WTC11 (cell line): ENCODE measurements around the gene MOSPD2. TPM values are rescaled to one million over a fixed set of nuclear protein-coding genes. Genes with fewer than 3 reads are reported as not detected.

ENCODE experiments used
- ATAC-seq: fragments of 200-7000 bp; cut with Tn5 transposase; 2 replicates; pipeline ENCODE4 v1.10.0; 2021; ENCODE audit warnings: mild to moderate bottlenecking, moderate library complexity
- CTCF ChIA-PET: fragments of 300-600 bp; sonication (Branson Sonifier 250); formaldehyde crosslinking; loops from one replicate; lab custom pipeline; 2021; ENCODE audit warnings: antibody characterized with exemption; lab: Charles Lee
- POLR2A ChIA-PET: fragments of 350-600 bp; sonication (Branson Sonifier 250); formaldehyde crosslinking; loops from one replicate; lab custom pipeline; 2021; ENCODE audit warnings: antibody characterized with exemption; lab: Charles Lee
- DNase-seq: peaks from one replicate; pipeline ENCODE4 v3.0.0; 2021; ENCODE audit warnings: low spot score
- H3K27ac Mint-ChIP-seq: 2 replicates; pipeline ENCODE4 v1.8.0; 2021; ENCODE audit warnings: mixed read lengths
- H3K27me3 Mint-ChIP-seq: 2 replicates; pipeline ENCODE4 v1.8.0; 2021; ENCODE audit warnings: low read depth, mild to moderate bottlenecking, moderate library complexity, mixed read lengths
- H3K36me3 Mint-ChIP-seq: 2 replicates; pipeline ENCODE4 v1.8.0; 2021; ENCODE audit warnings: mixed read lengths
- H3K4me1 Mint-ChIP-seq: 2 replicates; pipeline ENCODE4 v1.8.0; 2022; ENCODE audit warnings: mixed read lengths
- H3K4me3 Mint-ChIP-seq: 2 replicates; pipeline ENCODE4 v1.8.0; 2021; ENCODE audit warnings: mild to moderate bottlenecking, moderate library complexity, mixed read lengths
- H3K9me3 Mint-ChIP-seq: 2 replicates; pipeline ENCODE4 v1.8.0; 2021; ENCODE audit warnings: mixed read lengths
- AR ChIP-seq: fragments of 250-450 bp; sonication (Bioruptor Pico); IDR thresholded peaks from 2 replicates; pipeline ENCODE4 v1.9.0; 2021; ENCODE audit warnings: mild to moderate bottlenecking
- ATF6 ChIP-seq: sonication (generic); formaldehyde crosslinking; IDR thresholded peaks from 2 replicates; pipeline ENCODE4 v1.8.1; 2023; ENCODE audit warnings: mild to moderate bottlenecking, missing genetic modification reagents
- CTCF ChIP-seq: fragments of 200-600 bp; IDR thresholded peaks from 2 replicates; pipeline ENCODE4 v1.8.0; 2022; ENCODE audit warnings: antibody characterized with exemption
- EMX1 ChIP-seq: fragments of 250-450 bp; sonication (Bioruptor Pico); IDR thresholded peaks from 2 replicates; pipeline ENCODE4 v1.8.0; 2021; ENCODE audit warnings: mild to moderate bottlenecking
- GRHL2 ChIP-seq: fragments of 250-450 bp; sonication (Bioruptor Pico); IDR thresholded peaks from 2 replicates; pipeline ENCODE4 v1.8.0; 2022; ENCODE audit warnings: mild to moderate bottlenecking, moderate library complexity; ENCODE audit not compliant: insufficient replicate concordance, severe bottlenecking
- HMGA2 ChIP-seq: fragments of 250-450 bp; sonication (Bioruptor Pico); IDR thresholded peaks from 2 replicates; pipeline ENCODE4 v1.4.0; 2021; ENCODE audit warnings: mild to moderate bottlenecking, moderate library complexity
- MAX ChIP-seq: sonication (generic); formaldehyde crosslinking; IDR thresholded peaks from 2 replicates; pipeline ENCODE4 v1.8.0; 2022; ENCODE audit warnings: mild to moderate bottlenecking, missing genetic modification reagents
- OVOL2 ChIP-seq: fragments of 250-450 bp; sonication (Bioruptor Pico); IDR thresholded peaks from 2 replicates; pipeline ENCODE4 v1.9.0; 2021; ENCODE audit warnings: mild to moderate bottlenecking, borderline replicate concordance
- SMAD3 ChIP-seq: sonication (generic); formaldehyde crosslinking; IDR thresholded peaks from 2 replicates; pipeline ENCODE4 v1.8.0; 2022; ENCODE audit warnings: missing genetic modification reagents, mild to moderate bottlenecking, borderline replicate concordance
- TP53 ChIP-seq: sonication (generic); formaldehyde crosslinking; IDR thresholded peaks from 2 replicates; pipeline ENCODE4 v1.8.1; 2023; ENCODE audit warnings: mild to moderate bottlenecking, missing genetic modification reagents
- USF2 ChIP-seq: sonication (generic); formaldehyde crosslinking; IDR thresholded peaks from 2 replicates; pipeline ENCODE4 v1.8.1; 2023; ENCODE audit warnings: mild to moderate bottlenecking, missing genetic modification reagents, moderate library complexity
- ZNF219 ChIP-seq: sonication (generic); formaldehyde crosslinking; IDR thresholded peaks from 2 replicates; pipeline ENCODE4 v1.8.0; 2023; ENCODE audit warnings: missing genetic modification reagents, mild to moderate bottlenecking, borderline replicate concordance
- ZNF416 ChIP-seq: fragments of 250-450 bp; sonication (Bioruptor Pico); IDR thresholded peaks from 2 replicates; pipeline ENCODE4 v1.9.0; 2021; ENCODE audit warnings: mild to moderate bottlenecking, inconsistent platforms
- ZNF671 ChIP-seq: fragments of 250-450 bp; sonication (Bioruptor Pico); IDR thresholded peaks from 2 replicates; pipeline ENCODE4 v1.8.0; 2021; ENCODE audit warnings: mild to moderate bottlenecking
- total RNA-seq: library from RNA; stranded (reverse); gene quantifications from 3 replicates; pipeline ENCODE4 v1.2.3, GENCODE V29; 2021
- TF ChIP-seq, protein P1 (sequence below): sonication (generic); formaldehyde crosslinking; IDR thresholded peaks from 2 replicates; pipeline ENCODE4 v1.8.1; 2023; ENCODE audit warnings: mild to moderate bottlenecking, missing genetic modification reagents, borderline replicate concordance
- TF ChIP-seq, protein P2 (sequence below): fragments of 250-450 bp; sonication (Bioruptor Pico); IDR thresholded peaks from 2 replicates; pipeline ENCODE4 v2.1.2; 2022; ENCODE audit warnings: mild to moderate bottlenecking, moderate library complexity
- TF ChIP-seq, protein P3 (sequence below): sonication (generic); formaldehyde crosslinking; IDR thresholded peaks from 2 replicates; pipeline ENCODE4 v1.8.0; 2022; ENCODE audit warnings: missing genetic modification reagents
- TF ChIP-seq, protein P4 (sequence below): fragments of 250-450 bp; sonication (Bioruptor Pico); IDR thresholded peaks from 2 replicates; pipeline ENCODE4 v1.9.0; 2021; ENCODE audit warnings: mild to moderate bottlenecking

Gene MOSPD2
- total RNA-seq, 1 experiment from 2014 or later: 13.2 TPM

DNA sequence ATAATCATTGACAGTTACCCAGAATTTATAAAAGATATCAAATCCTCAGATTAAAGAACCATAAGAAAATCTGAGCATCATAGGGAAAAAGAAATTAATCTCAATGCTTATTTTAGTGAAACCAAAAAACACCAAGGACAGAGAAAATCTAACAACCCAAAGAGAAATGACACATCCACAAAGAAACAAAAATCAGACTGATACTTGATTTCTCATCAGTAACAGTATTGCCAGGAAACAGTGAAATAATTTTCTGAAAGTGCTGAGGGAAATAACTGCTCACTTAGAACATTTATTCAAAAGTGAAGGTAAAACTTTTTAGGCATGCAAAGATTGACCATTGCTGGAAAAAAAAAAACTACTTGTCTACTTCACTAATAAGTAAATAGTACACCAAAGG, 10.6 kb downstream of the MOSPD2 start:
- no peak overlapping the region for H3K27ac Mint-ChIP-seq
- no peaks in the 10 kb centered on the region; the same call in 1 of the 2 replicates for H3K27me3 Mint-ChIP-seq
- ATAC-seq (no peak), DNase-seq (no peak)
- H3K4me3 Mint-ChIP-seq: no peak overlapping the region
- TF ChIP-seq ZNF416 (CRISPR knock-in tag) (no peak), SMAD3 (CRISPR knock-in tag) (no peak), CTCF (no peak), MAX (CRISPR knock-in tag) (no peak), ZNF671 (CRISPR knock-in tag) (no peak)
- TF ChIP-seq, protein P1, sequence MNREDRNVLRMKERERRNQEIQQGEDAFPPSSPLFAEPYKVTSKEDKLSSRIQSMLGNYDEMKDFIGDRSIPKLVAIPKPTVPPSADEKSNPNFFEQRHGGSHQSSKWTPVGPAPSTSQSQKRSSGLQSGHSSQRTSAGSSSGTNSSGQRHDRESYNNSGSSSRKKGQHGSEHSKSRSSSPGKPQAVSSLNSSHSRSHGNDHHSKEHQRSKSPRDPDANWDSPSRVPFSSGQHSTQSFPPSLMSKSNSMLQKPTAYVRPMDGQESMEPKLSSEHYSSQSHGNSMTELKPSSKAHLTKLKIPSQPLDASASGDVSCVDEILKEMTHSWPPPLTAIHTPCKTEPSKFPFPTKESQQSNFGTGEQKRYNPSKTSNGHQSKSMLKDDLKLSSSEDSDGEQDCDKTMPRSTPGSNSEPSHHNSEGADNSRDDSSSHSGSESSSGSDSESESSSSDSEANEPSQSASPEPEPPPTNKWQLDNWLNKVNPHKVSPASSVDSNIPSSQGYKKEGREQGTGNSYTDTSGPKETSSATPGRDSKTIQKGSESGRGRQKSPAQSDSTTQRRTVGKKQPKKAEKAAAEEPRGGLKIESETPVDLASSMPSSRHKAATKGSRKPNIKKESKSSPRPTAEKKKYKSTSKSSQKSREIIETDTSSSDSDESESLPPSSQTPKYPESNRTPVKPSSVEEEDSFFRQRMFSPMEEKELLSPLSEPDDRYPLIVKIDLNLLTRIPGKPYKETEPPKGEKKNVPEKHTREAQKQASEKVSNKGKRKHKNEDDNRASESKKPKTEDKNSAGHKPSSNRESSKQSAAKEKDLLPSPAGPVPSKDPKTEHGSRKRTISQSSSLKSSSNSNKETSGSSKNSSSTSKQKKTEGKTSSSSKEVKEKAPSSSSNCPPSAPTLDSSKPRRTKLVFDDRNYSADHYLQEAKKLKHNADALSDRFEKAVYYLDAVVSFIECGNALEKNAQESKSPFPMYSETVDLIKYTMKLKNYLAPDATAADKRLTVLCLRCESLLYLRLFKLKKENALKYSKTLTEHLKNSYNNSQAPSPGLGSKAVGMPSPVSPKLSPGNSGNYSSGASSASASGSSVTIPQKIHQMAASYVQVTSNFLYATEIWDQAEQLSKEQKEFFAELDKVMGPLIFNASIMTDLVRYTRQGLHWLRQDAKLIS (CRISPR knock-in tag): no peak
- TF ChIP-seq, protein P2, sequence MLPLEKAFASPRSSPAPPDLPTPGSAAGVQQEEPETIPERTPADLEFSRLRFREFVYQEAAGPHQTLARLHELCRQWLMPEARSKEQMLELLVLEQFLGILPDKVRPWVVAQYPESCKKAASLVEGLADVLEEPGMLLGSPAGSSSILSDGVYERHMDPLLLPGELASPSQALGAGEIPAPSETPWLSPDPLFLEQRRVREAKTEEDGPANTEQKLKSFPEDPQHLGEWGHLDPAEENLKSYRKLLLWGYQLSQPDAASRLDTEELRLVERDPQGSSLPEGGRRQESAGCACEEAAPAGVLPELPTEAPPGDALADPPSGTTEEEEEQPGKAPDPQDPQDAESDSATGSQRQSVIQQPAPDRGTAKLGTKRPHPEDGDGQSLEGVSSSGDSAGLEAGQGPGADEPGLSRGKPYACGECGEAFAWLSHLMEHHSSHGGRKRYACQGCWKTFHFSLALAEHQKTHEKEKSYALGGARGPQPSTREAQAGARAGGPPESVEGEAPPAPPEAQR (CRISPR knock-in tag): no peak
- ChIA-PET CTCF (no interaction called here), POLR2A (no interaction called here)
- no peaks in the 10 kb centered on the region for H3K9me3 Mint-ChIP-seq
- no peaks in the 10 kb centered on the region for H3K36me3 Mint-ChIP-seq
- no peaks in the 10 kb centered on the region for H3K4me1 Mint-ChIP-seq

- ATAC-seq (no peak), DNase-seq (no peak)
- ChIA-PET CTCF (no interaction called here), POLR2A (no interaction called here)
- Mint-ChIP-seq H3K9me3 (no peaks in the 10 kb centered on the region), H3K27ac (no peak overlapping the region), H3K27me3 (no peaks in the 10 kb centered on the region; the same call in 1 of the 2 replicates), H3K4me3 (no peak overlapping the region), H3K36me3 (no peaks in the 10 kb centered on the region), H3K4me1 (no peaks in the 10 kb centered on the region)
- TF ChIP-seq AR (CRISPR knock-in tag) (no peak), EMX1 (no peak), ZNF219 (no peak), USF2 (no peak), TP53 (no peak), GRHL2 (CRISPR knock-in tag) (no peak), OVOL2 (CRISPR knock-in tag) (no peak), ATF6 (CRISPR knock-in tag) (no peak), HMGA2 (CRISPR knock-in tag) (no peak)
- TF ChIP-seq, protein P3, sequence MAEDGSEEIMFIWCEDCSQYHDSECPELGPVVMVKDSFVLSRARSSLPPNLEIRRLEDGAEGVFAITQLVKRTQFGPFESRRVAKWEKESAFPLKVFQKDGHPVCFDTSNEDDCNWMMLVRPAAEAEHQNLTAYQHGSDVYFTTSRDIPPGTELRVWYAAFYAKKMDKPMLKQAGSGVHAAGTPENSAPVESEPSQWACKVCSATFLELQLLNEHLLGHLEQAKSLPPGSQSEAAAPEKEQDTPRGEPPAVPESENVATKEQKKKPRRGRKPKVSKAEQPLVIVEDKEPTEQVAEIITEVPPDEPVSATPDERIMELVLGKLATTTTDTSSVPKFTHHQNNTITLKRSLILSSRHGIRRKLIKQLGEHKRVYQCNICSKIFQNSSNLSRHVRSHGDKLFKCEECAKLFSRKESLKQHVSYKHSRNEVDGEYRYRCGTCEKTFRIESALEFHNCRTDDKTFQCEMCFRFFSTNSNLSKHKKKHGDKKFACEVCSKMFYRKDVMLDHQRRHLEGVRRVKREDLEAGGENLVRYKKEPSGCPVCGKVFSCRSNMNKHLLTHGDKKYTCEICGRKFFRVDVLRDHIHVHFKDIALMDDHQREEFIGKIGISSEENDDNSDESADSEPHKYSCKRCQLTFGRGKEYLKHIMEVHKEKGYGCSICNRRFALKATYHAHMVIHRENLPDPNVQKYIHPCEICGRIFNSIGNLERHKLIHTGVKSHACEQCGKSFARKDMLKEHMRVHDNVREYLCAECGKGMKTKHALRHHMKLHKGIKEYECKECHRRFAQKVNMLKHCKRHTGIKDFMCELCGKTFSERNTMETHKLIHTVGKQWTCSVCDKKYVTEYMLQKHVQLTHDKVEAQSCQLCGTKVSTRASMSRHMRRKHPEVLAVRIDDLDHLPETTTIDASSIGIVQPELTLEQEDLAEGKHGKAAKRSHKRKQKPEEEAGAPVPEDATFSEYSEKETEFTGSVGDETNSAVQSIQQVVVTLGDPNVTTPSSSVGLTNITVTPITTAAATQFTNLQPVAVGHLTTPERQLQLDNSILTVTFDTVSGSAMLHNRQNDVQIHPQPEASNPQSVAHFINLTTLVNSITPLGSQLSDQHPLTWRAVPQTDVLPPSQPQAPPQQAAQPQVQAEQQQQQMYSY (CRISPR knock-in tag): no peak
- TF ChIP-seq, protein P4, sequence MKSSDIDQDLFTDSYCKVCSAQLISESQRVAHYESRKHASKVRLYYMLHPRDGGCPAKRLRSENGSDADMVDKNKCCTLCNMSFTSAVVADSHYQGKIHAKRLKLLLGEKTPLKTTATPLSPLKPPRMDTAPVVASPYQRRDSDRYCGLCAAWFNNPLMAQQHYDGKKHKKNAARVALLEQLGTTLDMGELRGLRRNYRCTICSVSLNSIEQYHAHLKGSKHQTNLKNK (CRISPR knock-in tag): no peak
Observed at GRCh38 chrX:14884714-14885113, 11.5 kb downstream of the MOSPD2 start.
